IMR-90 (cell line): Measurements from ENCODE around the gene PSMD4. TPM values are rescaled to one million over a fixed set of nuclear protein-coding genes. Genes with fewer than 3 reads are reported as not detected.

Experiments
- ATAC-seq: fragments of 200-7000 bp; cut with Tn5 transposase; 2 replicates; pipeline ENCODE4 v1.9.1; 2020; ENCODE audit warnings: low read depth, mild to moderate bottlenecking, moderate library complexity
- BruUV-seq: library from RNA; stranded (reverse); fragments of 400-500 nt; replicated peaks from 2 replicates; lab custom pipeline; 2021; lab: Mats Ljungman, UMichigan
- CTCF ChIA-PET: fragments of 300-600 bp; formaldehyde crosslinking; extraction: SDS; loops from one replicate; lab custom pipeline; 2021; ENCODE audit warnings: antibody characterized with exemption; lab: Yijun Ruan, JAX
- POLR2A ChIA-PET: fragments of 300-600 bp; sonication (Branson Sonifier 250); formaldehyde crosslinking; loops from one replicate; lab custom pipeline; 2022; ENCODE audit warnings: antibody characterized with exemption; ENCODE audit not compliant: unreplicated experiment; lab: Charles Lee
- DNase-seq: peaks from one replicate; pipeline ENCODE4 v3.0.0; 2013
- H2AFZ ChIP-seq: replicated peaks from 2 replicates; pipeline ENCODE3; 2013; ENCODE audit warnings: low read length, mild to moderate bottlenecking; ENCODE audit not compliant: poor library complexity
- H2AK5ac ChIP-seq: 2 replicates; pipeline ENCODE4 v1.6.1; 2013; ENCODE audit warnings: low read depth, low read length, inconsistent platforms
- H2AK9ac ChIP-seq: replicated peaks from 2 replicates; pipeline ENCODE3; 2013; ENCODE audit warnings: mild to moderate bottlenecking, low read depth, low read length, moderate library complexity; ENCODE audit not compliant: poor library complexity
- H2BK120ac ChIP-seq: 2 replicates; pipeline ENCODE4 v1.6.1; 2013; ENCODE audit warnings: low read depth, low read length, inconsistent platforms
- H2BK15ac ChIP-seq: 3 replicates; pipeline ENCODE4 v1.6.1; 2013; ENCODE audit warnings: low read depth, low read length, inconsistent platforms
- H2BK20ac ChIP-seq: 2 replicates; pipeline ENCODE4 v1.6.1; 2013; ENCODE audit warnings: low read depth, mild to moderate bottlenecking, inconsistent platforms, low read length, moderate library complexity
- H2BK5ac ChIP-seq: 2 replicates; pipeline ENCODE4 v1.6.1; 2013; ENCODE audit warnings: mild to moderate bottlenecking, low read depth, low read length, inconsistent platforms; ENCODE audit not compliant: poor library complexity, severe bottlenecking
- H3K14ac ChIP-seq: replicated peaks from 2 replicates; pipeline ENCODE4 v1.6.1; 2013; ENCODE audit warnings: low read depth, low read length, inconsistent platforms
- H3K18ac ChIP-seq: 2 replicates; pipeline ENCODE4 v1.6.1; 2013; ENCODE audit warnings: low read depth, low read length, control low read depth
- H3K23ac ChIP-seq: 2 replicates; pipeline ENCODE4 v1.6.1; 2013; ENCODE audit warnings: low read depth, low read length, inconsistent platforms
- H3K27ac ChIP-seq: 2 replicates; pipeline ENCODE4 v1.5.1; 2013; ENCODE audit warnings: mild to moderate bottlenecking, control low read depth, low read length; ENCODE audit not compliant: insufficient read depth
- H3K27me3 ChIP-seq: 2 replicates; pipeline ENCODE4 v1.6.1; 2013; ENCODE audit warnings: low read length; ENCODE audit not compliant: control insufficient read depth, insufficient read depth
- H3K36me3 ChIP-seq: 2 replicates; pipeline ENCODE4 v1.6.1; 2013; ENCODE audit warnings: low read length, mixed read lengths; ENCODE audit not compliant: control insufficient read depth, insufficient read depth
- H3K4ac ChIP-seq: 2 replicates; pipeline ENCODE4 v1.6.1; 2013; ENCODE audit warnings: low read depth, low read length, inconsistent platforms
- H3K4me1 ChIP-seq: 2 replicates; pipeline ENCODE4 v1.6.1; 2013; ENCODE audit warnings: low read length, mixed read lengths; ENCODE audit not compliant: control insufficient read depth, insufficient read depth
- H3K4me2 ChIP-seq: 2 replicates; pipeline ENCODE4 v1.6.1; 2013; ENCODE audit warnings: low read depth, mild to moderate bottlenecking, control low read depth, low read length, moderate library complexity
- H3K4me3 ChIP-seq: 2 replicates; pipeline ENCODE4 v1.5.1; 2013; ENCODE audit warnings: low read depth, mild to moderate bottlenecking, control low read depth, low read length, moderate library complexity; ENCODE audit not compliant: insufficient read depth
- H3K56ac ChIP-seq: 2 replicates; pipeline ENCODE4 v1.6.1; 2013; ENCODE audit warnings: low read length, inconsistent platforms; ENCODE audit not compliant: insufficient read depth; ENCODE audit errors: extremely low read depth
- H3K79me1 ChIP-seq, 2 experiments: 2 replicates each; pipeline ENCODE4 v1.6.1; 2013; ENCODE audit warnings: low read length in 2 of 2, inconsistent platforms in 1 of 2, low read depth in 1 of 2
- H3K9ac ChIP-seq: 2 replicates; pipeline ENCODE4 v1.6.1; 2013; ENCODE audit warnings: low read depth, low read length, control low read depth
- H3K9me1 ChIP-seq: 2 replicates; pipeline ENCODE4 v1.6.1; 2013; ENCODE audit warnings: low read length, inconsistent platforms; ENCODE audit not compliant: insufficient read depth
- H3K9me3 ChIP-seq: 2 replicates; pipeline ENCODE4 v1.6.1; 2013; ENCODE audit warnings: low read length; ENCODE audit not compliant: control insufficient read depth, insufficient read depth
- H4K20me1 ChIP-seq: 2 replicates; pipeline ENCODE4 v1.6.1; 2013; ENCODE audit warnings: low read length, inconsistent platforms; ENCODE audit not compliant: insufficient read depth
- H4K5ac ChIP-seq: 2 replicates; pipeline ENCODE4 v1.6.1; 2013; ENCODE audit warnings: mild to moderate bottlenecking, low read depth, low read length, control low read depth
- H4K8ac ChIP-seq, 2 experiments: 2 replicates each; pipeline ENCODE4 v1.6.1; 2013; ENCODE audit warnings: low read depth in 2 of 2, low read length in 2 of 2, control low read depth in 1 of 2, inconsistent platforms in 1 of 2
- H4K91ac ChIP-seq: 2 replicates; pipeline ENCODE4 v1.6.1; 2013; ENCODE audit warnings: low read depth, low read length, inconsistent platforms; ENCODE audit not compliant: insufficient read depth
- SMC3 ChIP-seq: fragments of 150-350 bp; IDR thresholded peaks from 2 replicates; pipeline ENCODE4 v1.6.1; 2016; ENCODE audit warnings: low read depth, mild to moderate bottlenecking, antibody characterized with exemption, low read length, moderate library complexity
- WGBS, 2 experiments: methylation state at CpG; one replicate each; pipeline versions ENCODE4 v1.1.5 to v1.1.7; 2013; ENCODE audit warnings: missing lambda C conversion rate in 2 of 2; ENCODE audit not compliant: insufficient read length in 1 of 2; ENCODE audit errors: extremely low coverage in 2 of 2; 5-methylcytosine and 5-hydroxymethylcytosine counted together
- dilution Hi-C: fragments of 300-500 bp; cut with HindIII; formaldehyde crosslinking; loops from one replicate; pipeline ENCODE4 v1.14.3; 2018; ENCODE audit warnings: low sequenced_read_pairs; ENCODE audit not compliant: unreplicated experiment
- in situ Hi-C: fragments of 300-500 bp; cut with MboI; formaldehyde crosslinking; loops from 3 replicates; pipeline ENCODE4 v1.14.3; 2019; ENCODE audit warnings: low sequenced_read_pairs, inconsistent platforms, mixed read lengths
- intact Hi-C: fragments of 100-400 bp; cut with micrococcal nuclease; formaldehyde crosslinking; loops from 2 replicates; pipeline ENCODE4 v1.10.0; 2022
- polyA plus RNA-seq, 3 experiments: library from polyadenylated mRNA; depleted of rRNA; stranded (reverse); fragments of >200 nt; gene quantifications; 2 replicates each; pipeline ENCODE4 v1.2.3, GENCODE V29; 2012; ENCODE audit warnings: low replicate concordance in 1 of 3
- total RNA-seq: library from RNA; depleted of rRNA; stranded (reverse); fragments of >200 nt; gene quantifications from 2 replicates; pipeline ENCODE4 v1.2.3, GENCODE V29; 2012

The PSMD4 gene
- total and polyA plus RNA-seq, 2 of the 4 experiments (the other 2 are of a cell fraction): 289 to 314 TPM

- WGBS, 2 experiments: no CpG with 5 or more reads among the region's 8 CpGs
- H3K9ac ChIP-seq: no peak overlapping the region
- no peaks in the 10 kb centered on the region for H3K9me1 ChIP-seq
- no peaks in the 10 kb centered on the region for H3K27me3 ChIP-seq
- no peak overlapping the region for H2BK15ac ChIP-seq
- H3K56ac ChIP-seq: no peak overlapping the region
- no TSS peak for BruUV-seq
- no peak overlapping the region for H2AK5ac ChIP-seq
- no peak for DNase-seq
- no peak overlapping the region for H2BK20ac ChIP-seq
- no peak for TF ChIP-seq SMC3
- ATAC-seq: no peak
- no peak overlapping the region for H3K18ac ChIP-seq
- no peak overlapping the region for H4K5ac ChIP-seq
- no peak overlapping the region for H2AK9ac ChIP-seq
- intact Hi-C loops: no loop called here
- no peak overlapping the region for H2BK120ac ChIP-seq
- H3K4me2 ChIP-seq: no peak overlapping the region
- H4K20me1 ChIP-seq: no peaks in the 10 kb centered on the region
- H4K8ac ChIP-seq: no peak overlapping the region
- no peak overlapping the region for H2BK5ac ChIP-seq
- H3K4me1 ChIP-seq: no peaks in the 10 kb centered on the region
- H4K91ac ChIP-seq: no peak overlapping the region
- dilution Hi-C loops: no loop called here
- peaks cover 51% of the 10 kb centered on the region for H3K36me3 ChIP-seq
- ChIA-PET POLR2A (no interaction called here), CTCF (no interaction called here)
- no peak overlapping the region for H3K14ac ChIP-seq
- in situ Hi-C loops: no loop called here
- no peak overlapping the region for H3K23ac ChIP-seq
- H2AFZ ChIP-seq: no peak overlapping the region
- H3K4ac ChIP-seq: no peak overlapping the region
- no peak overlapping the region for H3K27ac ChIP-seq
- no peaks in the 10 kb centered on the region for H3K9me3 ChIP-seq
- peaks cover 8 to 24% of the 10 kb centered on the region in 2 experiments for H3K79me1 ChIP-seq
- no peak overlapping the region for H3K4me3 ChIP-seq
These were observed 12.3 kb downstream of the PSMD4 start for GRCh38 chr1:151266821-151267220.
